Activated CD4-positive, alpha-beta memory T cell treated with anti-CD3 and anti-CD28 coated beads for 36 hours (primary cell): Measurements from ENCODE around the gene HPF1. TPM values are rescaled to one million over a fixed set of nuclear protein-coding genes. Genes with fewer than 3 reads are reported as not detected.

Experiments used
- total RNA-seq, 2 experiments: library from RNA; stranded (reverse); gene quantifications; one replicate each; pipeline ENCODE4 v1.2.3, GENCODE V29; 2021

The HPF1 gene
- total RNA-seq, 2 experiments from 2014 or later: 36.6 to 41.1 TPM

Other genes with a start within 250 kb of the HPF1 start
- 10 to 100 TPM; 10.7 to 11.4 TPM for gene NEK1, start 145.4 kb downstream of the HPF1 start, total RNA-seq
- 10 to 100 TPM; 17.3 to 18.6 TPM for gene CLCN3, start 137.4 kb downstream of the HPF1 start, total RNA-seq